Pons (tissue), 1 donor: ENCODE data around the gene TAS1R3.
A peak's percentile ranks its signal among the peaks of the same experiment; 100 is the strongest.

Source experiments
- DNase-seq: peaks from one replicate; pipeline ENCODE4 v3.0.0-alpha.2; 2016; ENCODE audit warnings: low spot score

Gene TAS1R3

DNA sequence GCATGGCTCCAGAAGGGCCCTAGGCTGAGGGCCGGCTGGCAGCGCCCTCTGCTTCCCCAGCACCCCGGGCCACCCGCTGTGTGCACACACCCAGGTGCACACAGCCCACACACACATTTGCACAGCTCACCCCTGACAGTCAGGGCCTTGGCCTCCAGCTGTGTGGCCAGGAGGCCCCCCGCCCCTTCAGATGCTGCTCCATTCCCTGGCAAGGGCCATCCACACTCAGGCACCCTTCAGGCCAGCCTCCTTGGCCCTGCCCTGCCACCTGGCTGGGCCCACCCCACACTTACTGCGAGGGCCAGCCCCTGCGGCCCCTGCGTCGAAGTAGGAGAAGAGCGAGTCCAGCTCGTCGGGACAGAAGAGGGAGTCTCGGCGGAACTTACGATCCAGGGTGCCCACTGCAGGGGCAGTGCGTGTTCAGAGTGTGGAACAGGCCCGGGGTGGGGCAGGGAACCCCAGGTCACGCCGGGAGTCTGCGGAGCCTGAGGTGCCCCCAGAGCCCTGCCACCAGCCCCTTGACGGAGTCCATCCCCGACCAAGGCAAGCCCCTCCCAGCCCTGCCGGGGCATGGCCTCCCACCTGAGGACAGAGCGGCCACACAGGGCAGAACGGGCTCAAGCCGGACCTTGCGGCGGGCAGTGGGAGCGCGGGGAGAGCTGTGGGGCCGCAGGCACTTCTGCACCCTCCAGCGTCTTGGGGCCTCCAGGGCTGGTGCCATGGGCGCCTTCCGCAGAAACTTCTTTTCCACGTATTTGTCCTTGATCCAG lies 35.7 kb upstream of the TAS1R3 start:
- no peak for DNase-seq

GRCh38 chr1:1296070-1297061 lies 34.7 kb upstream of the TAS1R3 start:
- no peak for DNase-seq

DNA sequence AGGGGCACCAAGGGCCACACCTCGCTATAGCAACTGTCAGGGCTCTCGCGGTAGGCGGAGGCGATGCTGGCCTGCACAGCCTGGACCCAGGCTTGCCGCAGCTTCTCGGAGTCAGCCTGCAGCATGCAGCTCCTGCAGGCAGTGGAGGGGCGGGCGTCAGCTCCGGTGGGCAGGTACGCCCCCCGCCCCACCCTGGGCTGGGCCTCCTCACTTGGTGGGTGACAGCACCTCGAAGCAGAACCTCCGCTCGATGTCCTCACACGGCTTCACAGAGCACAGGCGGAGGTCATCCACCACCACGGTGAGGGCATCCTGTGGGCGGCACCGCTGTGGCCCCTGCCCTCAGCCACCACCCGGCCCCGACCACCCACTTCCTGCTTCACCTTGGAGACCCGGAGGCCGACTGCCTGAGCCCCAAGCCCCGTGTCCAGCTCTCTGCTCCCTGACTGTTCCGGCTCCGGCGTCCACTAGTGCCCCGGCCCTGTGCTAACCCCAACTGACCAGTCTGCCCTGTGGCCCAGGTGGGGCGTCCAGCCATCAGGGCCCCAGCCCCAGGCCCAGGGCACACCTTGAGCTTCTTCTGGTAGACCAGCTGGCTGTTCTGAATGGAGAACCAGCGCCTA lies 33.2 kb upstream of the TAS1R3 start:
- DNase-seq, result no peak

- peak; percentile 95 for DNase-seq
Measured at GRCh38 chr1:1298861-1299685, 32.0 kb upstream of the TAS1R3 start.

DNA sequence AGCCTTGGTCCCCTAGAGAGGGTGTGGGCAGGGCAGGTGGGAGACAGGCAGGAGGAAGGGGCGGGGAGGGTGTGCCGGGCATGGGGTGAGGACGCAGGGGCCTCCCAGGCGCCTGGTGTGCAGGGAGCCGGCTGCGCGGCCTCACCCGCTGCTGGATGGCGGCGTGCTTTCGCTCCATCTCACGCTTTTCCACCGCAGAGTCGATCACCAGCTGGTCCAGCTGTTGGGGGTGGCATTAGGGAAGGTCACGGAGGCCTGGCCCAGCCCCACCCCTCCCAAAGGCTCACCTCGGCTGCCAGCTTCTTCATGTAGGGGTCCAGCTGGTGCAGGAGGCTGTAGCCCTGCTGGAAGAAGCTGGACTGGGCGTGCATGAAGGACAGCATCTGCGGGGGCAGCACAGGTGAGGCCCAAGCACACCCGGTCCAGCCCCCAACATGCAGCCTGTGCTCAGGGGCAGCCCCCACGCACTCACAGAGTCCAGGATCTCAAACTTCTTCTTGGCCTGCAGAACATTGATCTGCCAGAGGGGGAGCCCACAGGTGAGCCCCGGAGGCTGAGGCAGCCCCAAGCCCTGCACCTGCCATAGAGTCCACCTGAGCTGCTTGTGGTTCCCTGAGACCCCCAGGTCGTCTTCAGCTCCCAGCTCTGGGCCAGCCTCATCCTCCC lies 31.3 kb upstream of the TAS1R3 start:
- no peak for DNase-seq

DNA sequence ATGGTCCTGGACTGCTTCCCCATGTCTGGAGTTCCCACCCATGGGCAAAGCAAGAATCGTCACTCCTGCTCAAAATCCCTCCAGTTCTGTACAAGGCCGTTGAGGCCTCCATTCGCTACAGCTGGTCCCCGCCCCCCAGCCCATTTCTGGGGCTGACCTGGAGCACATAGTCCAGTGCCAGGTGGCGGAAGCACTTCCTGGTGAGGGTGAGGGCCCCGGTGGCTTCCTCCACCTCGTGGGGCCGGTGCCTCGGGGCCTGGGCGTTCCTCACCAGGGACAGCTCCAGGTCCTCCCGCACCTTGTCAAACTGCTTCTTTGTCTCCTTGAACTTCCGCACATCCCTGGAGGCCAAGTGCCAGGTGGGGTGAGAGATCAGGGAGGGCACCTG lies 30.7 kb upstream of the TAS1R3 start:
- DNase-seq, result no peak

- no peak for DNase-seq
Measured at GRCh38 chr1:1302006-1302430, 29.1 kb upstream of the TAS1R3 start.

GRCh38 chr1:1302951-1303509 lies 28.1 kb upstream of the TAS1R3 start:
- DNase-seq, result no peak

- DNase-seq, result no peak
Measured at GRCh38 chr1:1303736-1304135, 27.3 kb upstream of the TAS1R3 start.

- DNase-seq, result peak; percentile 92
Measured at GRCh38 chr1:1304331-1305299, 26.5 kb upstream of the TAS1R3 start.

DNA sequence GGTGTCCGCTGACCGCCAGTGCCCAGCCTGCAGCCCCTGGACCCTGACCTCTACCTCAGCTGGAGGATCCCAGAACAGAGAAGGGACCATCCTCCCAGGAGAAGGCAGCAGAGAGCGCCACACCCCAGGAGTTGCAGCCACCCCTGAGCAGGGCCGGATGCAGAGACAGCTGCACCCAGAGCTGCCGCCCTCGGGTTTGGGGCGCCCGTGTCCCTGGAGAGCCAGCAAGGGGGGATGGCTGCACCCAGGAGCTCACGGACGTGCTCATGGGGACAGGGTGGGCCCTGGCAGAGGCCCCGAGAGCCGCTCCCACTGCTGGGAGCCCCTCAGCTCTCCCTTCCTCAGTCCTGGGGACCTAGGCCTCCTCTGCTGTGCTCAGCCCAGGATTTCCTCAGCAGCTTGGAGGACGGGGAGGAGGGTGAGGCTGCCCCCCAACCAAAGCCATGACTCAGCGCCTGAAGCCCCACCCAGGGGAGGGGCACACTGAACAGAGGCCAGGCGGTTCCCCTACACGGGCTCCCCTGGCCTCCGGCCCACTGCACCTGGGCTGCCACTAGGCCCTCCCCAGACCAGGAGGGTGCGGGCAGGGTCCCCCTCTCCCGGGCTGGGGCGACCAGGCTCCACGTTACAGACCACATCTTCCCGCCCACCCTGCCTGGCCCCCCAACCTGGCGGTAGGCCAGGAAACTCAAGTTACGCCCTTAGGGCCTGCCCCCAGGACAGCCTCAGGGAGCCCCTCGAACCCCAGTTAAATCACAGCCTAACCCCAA lies 25.6 kb upstream of the TAS1R3 start:
- DNase-seq, result peak; percentile 42

GRCh38 chr1:1306070-1306660 lies 24.9 kb upstream of the TAS1R3 start:
- DNase-seq, result no peak

GRCh38 chr1:1306661-1307260 lies 24.3 kb upstream of the TAS1R3 start:
- DNase-seq, result peak; percentile 29

- no peak for DNase-seq
Measured at GRCh38 chr1:1307261-1307922, 23.7 kb upstream of the TAS1R3 start.

- peak; percentile 82 for DNase-seq
Measured at GRCh38 chr1:1307923-1308755, 22.9 kb upstream of the TAS1R3 start, which contains the start of the genes ACAP3 and PUSL1. Gene ACAP3 (minus strand): TSS chr1:1307930. CDS start chr1:1307815, 115 bp downstream. Gene PUSL1 (plus strand): TSS chr1:1308597. CDS start chr1:1308644, 47 bp downstream.

DNA sequence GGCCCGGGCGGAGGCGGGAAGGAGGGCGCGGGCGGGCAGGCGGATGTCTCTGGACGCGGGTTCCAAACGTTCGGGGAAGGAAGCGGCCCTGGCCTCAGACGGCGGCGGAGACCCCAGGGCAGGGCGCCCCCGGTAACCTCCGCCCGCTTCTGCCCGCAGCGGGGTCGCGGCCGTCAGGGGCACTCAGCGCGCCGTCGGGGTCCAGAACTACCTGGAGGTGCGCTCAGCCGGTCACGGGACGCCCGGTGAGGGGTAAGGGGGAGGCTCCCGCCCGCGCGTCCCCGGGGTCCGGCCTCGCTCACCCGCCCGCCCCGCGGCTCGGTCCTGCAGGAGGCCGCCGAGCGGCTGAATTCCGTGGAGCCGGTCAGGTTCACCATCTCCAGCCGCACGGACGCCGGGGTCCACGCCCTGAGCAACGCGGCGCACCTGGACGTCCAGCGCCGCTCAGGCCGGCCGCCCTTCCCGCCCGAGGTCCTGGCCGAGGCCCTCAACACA lies 22.3 kb upstream of the TAS1R3 start:
- no peak for DNase-seq
